Pancreas (tissue), 10 donors: ENCODE data around the gene BAG1. TPM values are rescaled to one million over a fixed set of nuclear protein-coding genes. Genes with fewer than 3 reads are reported as not detected.

Experiments used
- ATAC-seq, 4 donors: fragments of 200-7000 bp; cut with Tn5 transposase; one replicate each; pipeline versions ENCODE4 v1.8.0 to v1.9.1; 2020; ENCODE audit warnings: mild to moderate bottlenecking in 4 of 4, moderate library complexity in 4 of 4
- DNase-seq, 6 donors: peaks; one replicate each; pipeline ENCODE4 v3.0.0-alpha.2; 2020
- FAIRE-seq: peaks from 2 replicates; lab custom pipeline; 2012; peaks lifted over from hg19 to GRCh38; lab: Jason Lieb, UNC
- H3K27ac ChIP-seq, 4 donors: fragments of 200-600 bp; sonication (generic); 1 replicate in 3 of 4; 2 replicates in 1 of 4; pipeline versions ENCODE4 v1.5.0 to v1.8.0; 2020
- H3K27me3 ChIP-seq, 4 donors: fragments of 200-600 bp; one replicate each; pipeline ENCODE4 v1.8.0; 2021
- H3K36me3 ChIP-seq, 3 donors: fragments of 200-600 bp; sonication (generic) in 1 of 3; one replicate each; pipeline versions ENCODE4 v1.5.0 to v1.8.0; 2020 to 2021
- H3K4me1 ChIP-seq, 3 donors: fragments of 200-600 bp; one replicate each; pipeline ENCODE4 v1.8.0; 2021
- H3K4me3 ChIP-seq, 4 donors: fragments of 200-600 bp; sonication (generic) in 2 of 4; one replicate each; pipeline versions ENCODE4 v1.5.0 to v1.8.0; 2020 to 2021
- H3K9me3 ChIP-seq, 4 donors: fragments of 200-600 bp; one replicate each; pipeline ENCODE4 v1.8.0; 2021
- CTCF ChIP-seq, 4 donors: fragments of 200-600 bp; sonication (generic) in 3 of 4; IDR thresholded peaks; one replicate each; pipeline versions ENCODE4 v1.5.0 to v1.8.0; 2021; ENCODE audit warnings: antibody characterized with exemption in 4 of 4
- WGBS, 2 donors: extraction: QIAGEN DNeasy Blood & Tissue Kit; methylation state at CpG; one replicate each; pipeline ENCODE4 v1.1.7; 2013; 5-methylcytosine and 5-hydroxymethylcytosine counted together
- intact Hi-C, 3 donors: fragments of 100-400 bp; cut with DNase I; formaldehyde crosslinking; loops; one replicate each; pipeline versions ENCODE4 v1.11.1 to v1.14.2; 2022
- polyA plus RNA-seq, 2 donors: library from polyadenylated mRNA; stranded (reverse); fragments of 200-250 nt; gene quantifications; one replicate each; pipeline ENCODE4 v1.2.3, GENCODE V29; 2013
- total RNA-seq, 6 donors: library from RNA; stranded (reverse); fragmentation: NEBNext Ultra II Directional in 4 of 6; extraction: Animal tissue kit (Norgen Biotek cat#: 25700) in 4 of 6; gene quantifications; one replicate each; pipeline versions ENCODE4 v1.2.1 to v1.2.4, GENCODE V29; 2021 to 2023
- donor health status: healthy with polysubstance abuse.
- donor health status: DM: no; HTN: no; CAD: no; lungs with moderate emphysema.
- donor health status: DM: no; HTN: no; CAD: no.
- donor health status: control.
- donor health status: control.
- donor health status: Bipolar disorder and iron deficiency.
- donor health status: DM: yes; HTN: yes; CAD: no.
- donor health status: DM: no; HTN: no; CAD: no.
- donor health status: DM: no; HTN: no; CAD: no.
- donor health status: DM: yes; HTN: yes; CAD: no.

BAG1 gene
- total RNA-seq (10 to 100 TPM; 48.5 to 99.6 (median 53.3) TPM), polyA plus RNA-seq (10 to 100 TPM; 38.2 to 67.7 TPM)

- Histone ChIP-seq H3K27me3 (no peaks in the 10 kb centered on the region), H3K4me3 (peak within 1 kb of the TSS; percentile 72 to 93 (median 84)), H3K9me3 (no peaks in the 10 kb centered on the region), H3K4me1 (peaks cover 0 to 14% (median 5%) of the 10 kb centered on the region in 3 donors), H3K27ac (peak within 1 kb of the TSS; percentile 72 to 89 (median 80)), H3K36me3 (peaks cover 3 to 35% (median 5%) of the 10 kb centered on the region in 3 donors)
- peak in 2 of 4 donors; percentile 19 to 38 for TF ChIP-seq CTCF (IDR thresholded peaks at IDR 0.05)
- intact Hi-C loops, result no loop called here
- 1% methylated on average over 59 to 67 of the region's 67 CpGs for WGBS, 2 donors
- FAIRE-seq, result peak; percentile 73
- peak; percentile 96 to 99 (median 97) for ATAC-seq
- peak; percentile 99 to 100 (median 100) for DNase-seq
These were observed at the start of gene BAG1, which contains the start of gene CHMP5 for GRCh38 chr9:33264473-33265177. TSS of gene BAG1 (minus strand) at chr9:33264708. TSS of gene CHMP5 (plus strand) at chr9:33265049. CDS start at chr9:33265079, 30 bp downstream.

- FAIRE-seq, result no peak
- WGBS, 2 donors, result 93 to 96% methylated on average over 2 of the region's 2 CpGs
- H3K27ac ChIP-seq, result no peak overlapping the region
- no peak overlapping the region for H3K4me3 ChIP-seq
- TF ChIP-seq CTCF (IDR thresholded peaks at IDR 0.05), result no peak
- no peaks in the 10 kb centered on the region for H3K9me3 ChIP-seq
- intact Hi-C loops, result no loop called here
- ATAC-seq, result no peak
- DNase-seq, result no peak
- H3K4me1 ChIP-seq, result peaks cover 0 to 16% (median 14%) of the 10 kb centered on the region in 3 donors
- peaks cover 0 to 83% (median 18%) of the 10 kb centered on the region in 3 donors for H3K36me3 ChIP-seq
- no peaks in the 10 kb centered on the region for H3K27me3 ChIP-seq
These were observed 47.4 kb upstream of the BAG1 start for GRCh38 chr9:33311953-33312352.

- Histone ChIP-seq H3K4me1 (peaks cover 0 to 16% (median 14%) of the 10 kb centered on the region in 3 donors), H3K9me3 (no peaks in the 10 kb centered on the region), H3K4me3 (no peak overlapping the region), H3K27me3 (no peaks in the 10 kb centered on the region), H3K36me3 (peaks cover 0 to 82% (median 18%) of the 10 kb centered on the region in 3 donors), H3K27ac (no peak overlapping the region)
- peak; percentile 45 to 84 (median 72) for ATAC-seq
- FAIRE-seq, result no peak
- 13 to 19% methylated on average over 2 of the region's 2 CpGs for WGBS, 2 donors
- no peak for DNase-seq
- TF ChIP-seq CTCF (IDR thresholded peaks at IDR 0.05), result no peak
- intact Hi-C loops, result no loop called here
These were observed 46.2 kb upstream of the BAG1 start for GRCh38 chr9:33310748-33311147.

GRCh38 chr9:33309903-33310302 lies 45.4 kb upstream of the BAG1 start:
- ATAC-seq, result no peak
- WGBS, 2 donors, result 87 to 92% methylated on average over 1 of the region's 1 CpG
- peaks cover under 1 to 83% (median 18%) of the 10 kb centered on the region in 3 donors for H3K36me3 ChIP-seq

More at GRCh38 chr9:33309903-33310302, 45.4 kb upstream of the BAG1 start:
- H3K4me3 ChIP-seq, result no peak overlapping the region
- TF ChIP-seq CTCF (IDR thresholded peaks at IDR 0.05), result no peak
- H3K9me3 ChIP-seq, result no peaks in the 10 kb centered on the region
- H3K4me1 ChIP-seq, result peaks cover 0 to 16% (median 14%) of the 10 kb centered on the region in 3 donors
- H3K27ac ChIP-seq, result no peak overlapping the region
- intact Hi-C loops, result loop anchor here in 1 of 3 donors (10.0 kb wide), 2 partner anchors 55 to 155 kb away; no protein-coding TSS in a partner anchor
- no peaks in the 10 kb centered on the region for H3K27me3 ChIP-seq
- FAIRE-seq (no peak), DNase-seq (no peak)
